Activated naive CD8-positive, alpha-beta T cell treated with anti-CD3 and anti-CD28 coated beads for 36 hours (primary cell): ENCODE measurements around the gene ANKRD33. TPM values are rescaled to one million over a fixed set of nuclear protein-coding genes. Genes with fewer than 3 reads are reported as not detected.
A peak's percentile ranks its signal among the peaks of the same experiment; 100 is the strongest.

Source experiments
- DNase-seq: peaks from one replicate; pipeline ENCODE4 v3.0.0; 2021
- H3K27ac Mint-ChIP-seq: one replicate; pipeline ENCODE4 v1.8.0; 2022; ENCODE audit warnings: mild to moderate bottlenecking, moderate library complexity, mixed read lengths
- H3K27me3 Mint-ChIP-seq: one replicate; pipeline ENCODE4 v1.8.0; 2022; ENCODE audit warnings: mild to moderate bottlenecking, mixed read lengths
- H3K36me3 Mint-ChIP-seq: one replicate; pipeline ENCODE4 v1.8.0; 2021; ENCODE audit warnings: mild to moderate bottlenecking, mixed read lengths
- H3K4me1 Mint-ChIP-seq: one replicate; pipeline ENCODE4 v1.8.0; 2021; ENCODE audit warnings: mixed read lengths
- H3K4me3 Mint-ChIP-seq: one replicate; pipeline ENCODE4 v1.8.0; 2022; ENCODE audit warnings: mild to moderate bottlenecking, moderate library complexity, mixed read lengths
- H3K9me3 Mint-ChIP-seq: one replicate; pipeline ENCODE4 v1.8.0; 2022; ENCODE audit warnings: mixed read lengths
- total RNA-seq, 2 experiments: library from RNA; stranded (reverse); gene quantifications; one replicate each; pipeline ENCODE4 v1.2.3, GENCODE V29; 2021

ANKRD33 gene
- total RNA-seq, 2 experiments from 2014 or later = not detected

DNA sequence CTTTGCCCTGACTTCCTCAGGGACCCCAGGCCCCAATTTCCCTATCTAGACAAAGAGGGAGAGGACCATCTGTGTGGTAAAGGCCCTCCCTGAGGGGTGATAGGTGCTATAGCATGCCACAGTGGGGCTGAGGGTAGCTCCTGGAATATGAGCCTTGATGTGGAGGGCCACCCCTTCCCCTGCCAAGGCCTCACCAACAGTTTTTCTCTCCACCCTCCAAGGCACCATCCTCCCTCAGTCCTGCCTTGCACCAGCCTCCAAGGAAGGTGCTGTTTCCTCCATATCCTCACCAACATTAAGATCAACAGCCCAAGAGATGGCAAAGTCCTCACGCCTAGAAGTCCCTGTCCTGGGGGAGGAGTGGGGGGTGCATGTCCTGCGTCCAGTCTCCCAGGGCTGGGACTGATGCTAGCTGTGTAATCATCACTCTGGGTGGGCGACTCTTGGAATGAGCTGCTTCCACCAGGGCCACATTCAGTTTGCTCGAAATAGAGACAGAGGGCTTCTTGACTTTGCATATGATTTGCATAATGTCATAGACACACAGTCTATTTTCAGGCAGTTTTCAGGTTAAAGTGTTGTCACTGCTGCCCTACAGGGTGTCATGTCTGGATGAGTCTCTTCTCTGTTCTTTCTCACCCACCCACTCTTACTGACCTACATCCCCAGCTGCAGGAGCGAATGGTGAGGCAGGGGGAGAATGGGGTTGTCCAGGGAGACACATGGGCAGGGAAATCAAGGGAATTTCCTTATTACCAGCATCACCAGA lies 36.8 kb downstream of the ANKRD33 start:
- Mint-ChIP-seq H3K4me3 (no peak overlapping the region), H3K4me1 (peaks cover 8% of the 10 kb centered on the region), H3K27me3 (peaks cover 7% of the 10 kb centered on the region), H3K36me3 (no peaks in the 10 kb centered on the region), H3K9me3 (no peaks in the 10 kb centered on the region), H3K27ac (no peak overlapping the region)
- no peak for DNase-seq

DNA sequence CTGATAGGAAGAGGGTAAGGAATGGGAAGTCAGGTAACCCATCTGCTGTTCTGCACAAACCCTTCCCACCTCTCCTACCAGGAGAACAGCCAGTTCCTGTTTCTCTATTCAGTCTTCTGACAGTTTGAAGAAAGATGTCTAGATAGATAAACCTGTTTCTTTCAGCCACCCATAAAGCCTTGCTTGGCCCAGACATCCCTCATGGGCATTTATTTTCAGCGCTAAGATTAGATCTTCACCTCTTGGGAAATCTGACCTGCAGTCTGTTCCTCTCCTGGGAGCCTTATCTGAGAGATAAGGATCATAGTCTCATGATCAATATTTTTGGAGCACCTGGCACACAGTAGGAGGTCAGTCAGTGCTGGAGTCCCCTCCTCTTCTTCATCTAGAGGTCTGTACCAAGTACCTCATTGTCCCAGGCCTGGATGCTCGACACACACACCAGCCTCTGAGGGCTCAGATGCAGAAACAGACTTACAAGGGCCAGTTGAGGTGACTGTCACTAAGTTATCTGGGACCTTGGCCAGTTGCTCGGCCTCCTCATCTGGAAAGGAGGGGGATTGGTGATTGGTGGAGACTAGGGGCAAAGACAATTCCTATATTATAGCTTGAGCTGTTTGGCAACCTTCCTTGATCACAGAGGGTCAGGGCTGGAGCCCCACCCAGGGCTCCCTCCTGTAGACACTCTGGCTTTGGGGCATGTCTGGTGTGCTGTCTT lies 37.6 kb downstream of the ANKRD33 start:
- no peaks in the 10 kb centered on the region for H3K9me3 Mint-ChIP-seq
- no peak overlapping the region for H3K27ac Mint-ChIP-seq
- H3K4me3 Mint-ChIP-seq = no peak overlapping the region
- peaks cover 8% of the 10 kb centered on the region for H3K4me1 Mint-ChIP-seq
- no peak for DNase-seq
- peaks cover 7% of the 10 kb centered on the region for H3K27me3 Mint-ChIP-seq
- no peaks in the 10 kb centered on the region for H3K36me3 Mint-ChIP-seq

DNA sequence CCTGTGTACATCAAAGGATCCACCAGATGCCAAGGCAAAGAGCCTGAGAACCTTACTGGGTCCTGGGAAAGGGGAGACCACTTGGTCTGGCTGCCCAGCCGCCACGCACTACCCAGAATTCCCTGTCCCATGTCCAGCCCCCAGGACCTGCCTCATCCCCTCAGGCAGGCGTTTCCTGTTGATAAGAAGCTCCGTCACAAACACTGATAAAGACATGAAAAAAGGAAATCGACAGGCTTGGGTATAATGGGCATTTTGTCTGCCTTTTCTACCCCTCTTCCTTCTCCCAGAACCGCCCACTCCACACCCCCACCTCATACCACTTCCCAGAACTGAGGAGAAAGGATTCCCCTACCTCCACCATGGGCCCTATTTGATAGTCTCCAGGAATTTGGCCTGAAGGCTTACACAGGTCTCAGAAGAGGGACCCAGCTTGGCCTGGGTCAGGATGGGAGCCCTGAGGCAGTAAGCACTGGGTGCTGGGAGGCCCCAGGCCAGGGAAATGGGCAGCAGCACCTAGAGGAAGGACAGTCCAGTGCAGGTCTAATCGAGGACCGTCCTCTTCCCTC lies 38.2 kb downstream of the ANKRD33 start:
- Mint-ChIP-seq H3K4me1 (peaks cover 8% of the 10 kb centered on the region), H3K9me3 (no peaks in the 10 kb centered on the region), H3K27me3 (peaks cover 7% of the 10 kb centered on the region), H3K4me3 (no peak overlapping the region), H3K27ac (no peak overlapping the region), H3K36me3 (no peaks in the 10 kb centered on the region)
- DNase-seq = no peak

DNA sequence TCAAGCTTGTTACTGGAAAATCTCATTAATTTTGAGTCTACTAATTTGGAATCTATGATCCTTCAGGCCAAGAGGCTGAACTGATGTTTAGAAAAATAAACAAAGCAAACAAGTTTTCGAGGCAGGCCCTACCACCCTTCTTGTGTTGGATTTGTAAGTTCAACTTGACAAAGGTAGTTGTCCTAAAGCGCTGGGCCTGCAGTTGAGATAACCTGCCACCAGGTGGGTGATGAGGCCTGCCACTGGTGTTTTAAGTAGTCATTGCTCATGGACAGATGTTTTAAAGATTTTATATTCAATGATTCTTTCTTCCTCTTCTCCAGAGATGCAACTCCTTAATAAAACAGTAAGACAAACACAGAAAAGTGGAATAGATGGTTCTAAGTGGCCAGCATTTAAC lies 38.8 kb downstream of the ANKRD33 start:
- Mint-ChIP-seq H3K9me3 (no peaks in the 10 kb centered on the region), H3K27me3 (peaks cover 7% of the 10 kb centered on the region), H3K4me3 (no peak overlapping the region), H3K36me3 (no peaks in the 10 kb centered on the region), H3K4me1 (peaks cover 8% of the 10 kb centered on the region), H3K27ac (no peak overlapping the region)
- peak; percentile 47 for DNase-seq

DNA sequence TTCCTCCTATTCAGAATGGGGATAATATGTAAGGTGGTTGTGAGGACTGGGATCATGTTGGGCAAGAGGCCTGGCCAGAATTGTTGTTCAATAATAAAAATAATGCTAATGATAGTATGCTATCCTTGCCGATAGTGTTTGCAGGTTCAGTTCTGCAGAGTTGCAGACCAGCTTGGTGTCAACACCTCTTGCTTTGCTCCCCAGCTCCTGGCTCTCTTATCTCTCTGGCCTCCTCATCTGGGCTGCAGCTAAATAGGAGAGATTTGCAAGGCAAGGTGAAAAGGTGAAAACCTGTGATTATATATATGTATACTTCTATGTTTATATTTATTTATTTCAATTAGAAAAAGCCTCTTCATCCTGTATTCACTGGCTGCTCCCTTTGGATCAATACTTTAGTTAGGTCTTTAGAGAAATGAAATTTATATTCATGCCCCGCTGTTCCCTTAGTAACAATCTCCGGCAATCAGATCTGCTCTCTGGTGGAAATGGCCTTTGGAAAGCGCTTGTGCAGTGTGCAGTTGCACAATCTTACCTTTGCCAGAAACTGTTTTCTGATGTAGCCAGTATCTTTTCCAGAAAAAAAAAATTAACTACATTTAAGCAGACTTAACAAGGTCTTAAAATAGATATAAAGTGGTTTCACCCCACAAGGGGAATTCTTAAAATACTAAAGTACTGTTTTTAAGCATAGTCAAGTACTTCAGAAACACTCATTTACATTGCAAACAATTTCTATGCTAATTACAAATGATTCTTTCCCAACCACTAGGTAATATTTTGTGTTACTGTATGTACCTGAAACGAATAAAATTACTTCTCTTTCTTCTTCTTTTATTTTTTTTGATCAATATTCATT lies 44.5 kb downstream of the ANKRD33 start:
- H3K9me3 Mint-ChIP-seq = no peaks in the 10 kb centered on the region
- no peak overlapping the region for H3K27ac Mint-ChIP-seq
- no peak for DNase-seq
- H3K36me3 Mint-ChIP-seq = no peaks in the 10 kb centered on the region
- no peak overlapping the region for H3K4me3 Mint-ChIP-seq
- no peaks in the 10 kb centered on the region for H3K4me1 Mint-ChIP-seq
- H3K27me3 Mint-ChIP-seq = no peaks in the 10 kb centered on the region

DNA sequence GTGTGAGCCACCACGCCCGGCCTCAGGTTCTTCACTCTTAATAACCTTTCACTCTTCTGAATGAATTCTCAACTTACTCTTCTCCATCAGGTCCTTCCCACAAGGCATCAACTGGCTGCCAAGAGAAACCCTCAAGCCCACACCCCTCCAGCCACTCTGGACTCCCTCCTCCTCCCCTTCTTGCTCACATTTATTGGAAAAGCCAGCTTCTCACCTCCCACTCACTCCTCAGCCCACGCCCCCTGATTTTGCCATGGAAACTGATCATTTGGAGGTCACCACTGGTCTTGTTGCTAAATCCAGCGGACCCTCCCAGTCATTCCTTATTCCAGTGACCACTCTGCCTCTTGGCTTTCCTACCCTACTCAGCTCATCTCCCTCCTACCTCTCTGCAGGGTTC lies 46.2 kb downstream of the ANKRD33 start:
- Mint-ChIP-seq H3K4me1 (no peaks in the 10 kb centered on the region), H3K27me3 (no peaks in the 10 kb centered on the region), H3K4me3 (no peak overlapping the region), H3K9me3 (no peaks in the 10 kb centered on the region), H3K36me3 (no peaks in the 10 kb centered on the region), H3K27ac (no peak overlapping the region)
- DNase-seq = no peak

DNA sequence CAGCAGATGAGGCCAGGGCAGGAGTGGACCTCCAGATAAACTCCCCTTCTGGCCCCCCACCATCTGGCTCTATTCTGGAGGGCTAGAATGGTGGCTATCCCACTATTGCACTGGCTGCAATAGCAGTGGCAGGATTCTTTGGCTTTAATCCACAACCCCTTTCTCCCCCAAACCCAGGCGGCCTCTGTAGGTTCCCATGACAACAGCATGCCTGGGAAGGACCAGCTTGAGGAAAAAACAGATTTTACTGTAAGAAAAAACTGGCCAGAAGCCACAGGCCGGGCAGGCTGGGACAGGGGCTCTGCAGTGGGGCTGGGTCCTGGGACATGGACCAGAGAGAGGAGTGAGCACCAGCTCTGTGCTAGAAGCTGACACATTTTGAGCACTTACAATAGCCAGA lies 50.0 kb downstream of the ANKRD33 start:
- H3K27me3 Mint-ChIP-seq = no peaks in the 10 kb centered on the region
- no peak for DNase-seq
- no peaks in the 10 kb centered on the region for H3K36me3 Mint-ChIP-seq
- no peak overlapping the region for H3K4me3 Mint-ChIP-seq
- no peaks in the 10 kb centered on the region for H3K9me3 Mint-ChIP-seq
- H3K27ac Mint-ChIP-seq = no peak overlapping the region
- peaks cover 2% of the 10 kb centered on the region for H3K4me1 Mint-ChIP-seq

DNA sequence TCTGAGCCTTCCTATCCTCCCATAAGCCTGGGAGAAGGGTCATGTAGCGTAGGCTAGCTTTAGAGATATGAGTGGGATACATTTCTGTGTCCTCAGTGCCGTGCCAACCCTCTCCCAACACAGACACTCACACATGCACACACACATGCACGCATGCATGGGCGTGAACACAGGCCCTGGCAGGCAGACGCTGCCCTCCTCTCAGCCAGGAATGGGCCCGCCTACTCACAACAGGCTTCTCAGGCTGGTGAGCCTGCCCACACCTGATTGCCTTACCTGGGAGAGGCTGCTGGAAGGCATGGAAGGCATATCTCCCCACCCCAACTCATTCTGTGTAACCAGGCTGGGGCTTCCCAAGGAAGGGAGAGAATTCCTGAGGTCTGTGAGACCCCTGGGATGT lies 50.8 kb downstream of the ANKRD33 start:
- no peaks in the 10 kb centered on the region for H3K36me3 Mint-ChIP-seq
- no peaks in the 10 kb centered on the region for H3K27me3 Mint-ChIP-seq
- H3K4me1 Mint-ChIP-seq = peaks cover 2% of the 10 kb centered on the region
- H3K4me3 Mint-ChIP-seq = no peak overlapping the region
- no peak for DNase-seq
- no peaks in the 10 kb centered on the region for H3K9me3 Mint-ChIP-seq
- H3K27ac Mint-ChIP-seq = no peak overlapping the region

DNA sequence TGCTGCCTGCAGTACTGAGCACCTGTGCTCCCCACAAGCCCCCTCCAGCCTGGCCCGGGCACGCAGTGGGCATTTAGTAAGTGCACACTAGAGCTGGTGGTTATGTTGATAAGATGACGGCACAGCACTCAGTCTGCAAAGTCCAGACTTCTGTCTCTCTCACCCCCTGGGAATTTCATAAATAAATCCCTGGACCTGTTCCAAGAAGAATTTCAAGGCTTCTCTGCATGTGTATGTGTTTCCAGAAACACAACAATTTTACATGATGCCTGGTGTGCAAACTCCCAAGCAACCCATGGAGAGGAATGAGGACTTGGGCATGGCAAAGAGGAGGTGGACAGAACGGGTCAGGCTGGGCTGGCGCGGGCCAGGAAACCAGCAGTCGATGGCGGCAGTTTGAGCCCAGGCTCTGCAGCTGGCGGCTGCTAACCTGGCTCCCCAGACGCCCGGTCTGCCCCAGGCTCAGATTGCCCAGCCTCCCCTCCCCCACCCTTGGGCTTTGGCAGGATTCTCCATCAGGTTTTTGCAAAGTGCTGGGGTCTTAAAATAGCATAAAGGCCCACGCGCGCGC lies 53.2 kb downstream of the ANKRD33 start:
- Mint-ChIP-seq H3K9me3 (peaks cover 11% of the 10 kb centered on the region), H3K27ac (no peak overlapping the region), H3K36me3 (no peaks in the 10 kb centered on the region), H3K4me3 (no peak overlapping the region), H3K4me1 (peaks cover 2% of the 10 kb centered on the region), H3K27me3 (no peaks in the 10 kb centered on the region)
- no peak for DNase-seq

Other genes starting within 250 kb of the ANKRD33 start
- gene FIGNL2, start 39.4 kb upstream of the ANKRD33 start, total RNA-seq = under 1 TPM; 0.29 to 0.40 TPM
- not detected for gene ACVRL1, start 19.4 kb downstream of the ANKRD33 start, total RNA-seq
- 10 to 100 TPM in 1 of 2 experiments, 1 to 10 TPM in 1; 9.9 to 10.2 TPM for gene ACVR1B, start 63.6 kb downstream of the ANKRD33 start, total RNA-seq
- gene TAMALIN, start 118.8 kb downstream of the ANKRD33 start, total RNA-seq = 10 to 100 TPM in 1 of 2 experiments, 1 to 10 TPM in 1; 9.1 to 11.3 TPM
- gene NR4A1, start 163.3 kb downstream of the ANKRD33 start, total RNA-seq = 10 to 100 TPM; 88.0 to 92.6 TPM
- 10 to 100 TPM; 39.8 to 41.2 TPM for gene ATG101, start 181.9 kb downstream of the ANKRD33 start, total RNA-seq
- not detected for gene SMIM41, start 191.6 kb downstream of the ANKRD33 start, total RNA-seq